ENCODE results near the gene HBE1. TPM values are rescaled to one million over a fixed set of nuclear protein-coding genes. Genes with fewer than 3 reads are reported as not detected.

The HBE1 gene
- total RNA-seq, 1 experiment from 2014 or later, result not detected

GRCh38 chr11:5229356-5229755 is 40.4 kb downstream of the HBE1 start:
- Histone ChIP-seq H3K23ac (ENCODE audit: insufficient read length, low read depth, low read length) (no peak overlapping the region), H3K4ac (ENCODE audit: low read depth, low read length) (no peak overlapping the region), H2BK120ac (ENCODE audit: low read depth, low read length, poor library complexity, severe bottlenecking) (no peak overlapping the region), H3K79me1 (ENCODE audit: insufficient read depth, low read depth, low read length, poor library complexity, severe bottlenecking) (no peaks in the 10 kb centered on the region), H2BK20ac (ENCODE audit: low read depth, low read length, poor library complexity, severe bottlenecking) (no peak overlapping the region), H3T11ph (ENCODE audit: low read length) (no peak overlapping the region), H2BK15ac (ENCODE audit: low read depth, low read length) (no peak overlapping the region), H4K5ac (ENCODE audit: insufficient read length, low read depth, low read length) (no peak overlapping the region), H4K20me1 (ENCODE audit: control insufficient read depth, insufficient read depth, insufficient read length) (no peaks in the 10 kb centered on the region), H2AFZ (ENCODE audit: low read length) (no peak overlapping the region), H4K8ac (replicated peaks; ENCODE audit: insufficient read length, low read depth, low read length) (no peak overlapping the region), H3K18ac (ENCODE audit: insufficient read length, low read depth, low read length) (no peak overlapping the region), H3K4me1 (ENCODE audit: insufficient read depth, low read length) (no peaks in the 10 kb centered on the region), H3K56ac (ENCODE audit: insufficient read length, low read depth, low read length) (no peak overlapping the region), H3K4me2 (ENCODE audit: insufficient read depth, insufficient read length, low read length) (no peak overlapping the region), H4K91ac (ENCODE audit: insufficient read length, low read depth, low read length) (no peak overlapping the region), H3K27ac (ENCODE audit: insufficient read length, low read depth, low read length) (no peak overlapping the region), H3K23me2 (ENCODE audit: insufficient read length, low read depth, low read length, poor library complexity, severe bottlenecking) (no peaks in the 10 kb centered on the region), H2BK5ac (ENCODE audit: insufficient read length, low read length) (no peak overlapping the region), H3K9ac (ENCODE audit: extremely low read depth, insufficient read length, low read length) (no peak overlapping the region), H3K14ac (ENCODE audit: insufficient read depth, low read length) (no peak overlapping the region), H3K79me2 (ENCODE audit: insufficient read depth, low read length) (no peaks in the 10 kb centered on the region), H3K9me3 (ENCODE audit: control insufficient read depth, low read depth, low read length) (no peaks in the 10 kb centered on the region), H3K27me3 (ENCODE audit: insufficient read depth, low read length) (no peaks in the 10 kb centered on the region), H2AK5ac (ENCODE audit: insufficient read length, low read length) (no peak overlapping the region), H2BK12ac (ENCODE audit: insufficient read length, low read depth, low read length) (no peak overlapping the region)
- WGBS (ENCODE audit: extremely low coverage, insufficient read length, low lambda C conversion rate), result no CpG with 5 or more reads among the region's 1 CpG
- Mint-ChIP-seq H3K4me3 (no peak overlapping the region), H3K36me3 (ENCODE audit: insufficient read depth in 1 of 3, low read depth in 3 of 3) (no peaks in the 10 kb centered on the region), H3K4me1 (no peaks in the 10 kb centered on the region), H3K27ac (no peak overlapping the region), H3K27me3 (ENCODE audit: low read depth) (no peaks in the 10 kb centered on the region), H3K9me3 (no peaks in the 10 kb centered on the region)
- no peak for DNase-seq
- TF ChIP-seq CTCF (conservative IDR thresholded peaks at IDR 0.05), result no peak

Measured in H9 (cell line).